ENCODE measurements around the gene MAN1C1.
"Not testable (repeated sequence)": the region's sequence is repeated elsewhere in the genome, so short reads cannot be mapped to it uniquely, and the experiment has no call there.

Gene MAN1C1

DNA sequence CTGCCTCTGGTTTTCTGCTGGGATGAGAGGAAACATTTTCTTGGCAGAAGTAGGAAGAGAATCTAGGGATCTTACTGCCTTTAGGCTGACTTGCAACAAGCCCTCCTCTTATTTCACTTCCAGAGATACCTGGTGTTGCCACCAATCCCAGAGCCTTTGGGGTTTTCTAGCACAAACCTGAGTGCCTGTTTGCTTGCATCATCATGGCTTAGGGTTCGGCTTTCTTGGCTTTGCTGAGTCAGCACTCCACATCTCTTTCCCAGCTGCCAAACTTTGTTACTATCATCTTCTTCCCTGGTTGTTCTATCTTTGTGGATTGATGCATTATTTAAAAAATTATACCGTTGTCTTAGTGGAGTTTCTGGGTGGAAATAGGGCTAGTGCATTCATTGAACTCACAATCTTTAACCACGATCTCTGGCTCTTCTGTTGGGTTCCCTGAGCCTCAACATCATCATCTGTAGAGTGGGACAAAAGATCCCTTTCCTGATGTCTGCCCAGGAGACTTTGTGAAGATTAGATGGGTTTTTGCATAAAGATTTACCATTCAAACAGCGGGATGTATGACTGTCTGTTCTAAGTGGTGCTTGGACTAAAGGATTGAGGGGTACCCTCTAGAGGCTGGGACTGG, 106.8 kb downstream of the MAN1C1 start:
- no peak for FAIRE-seq

DNA sequence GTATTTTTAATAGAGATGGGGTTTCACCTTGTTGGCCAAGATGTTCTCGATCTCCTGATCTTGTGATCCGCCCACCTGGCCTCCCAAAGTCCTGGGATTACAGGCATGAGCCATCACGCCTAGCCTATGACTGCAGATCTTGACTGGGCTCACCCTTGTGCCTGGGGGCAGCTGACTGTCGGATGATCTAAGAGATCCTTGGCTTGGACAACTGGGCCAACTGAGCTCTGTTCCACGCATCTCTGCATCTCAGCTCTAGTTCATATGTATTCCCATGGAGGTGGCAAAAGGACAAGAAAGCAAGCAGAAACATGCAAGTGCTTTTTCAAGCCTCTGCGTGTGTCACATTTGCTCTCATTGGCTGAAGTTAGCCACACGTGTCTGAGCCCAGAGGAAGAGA, 107.6 kb downstream of the MAN1C1 start:
- FAIRE-seq, result no peak

DNA sequence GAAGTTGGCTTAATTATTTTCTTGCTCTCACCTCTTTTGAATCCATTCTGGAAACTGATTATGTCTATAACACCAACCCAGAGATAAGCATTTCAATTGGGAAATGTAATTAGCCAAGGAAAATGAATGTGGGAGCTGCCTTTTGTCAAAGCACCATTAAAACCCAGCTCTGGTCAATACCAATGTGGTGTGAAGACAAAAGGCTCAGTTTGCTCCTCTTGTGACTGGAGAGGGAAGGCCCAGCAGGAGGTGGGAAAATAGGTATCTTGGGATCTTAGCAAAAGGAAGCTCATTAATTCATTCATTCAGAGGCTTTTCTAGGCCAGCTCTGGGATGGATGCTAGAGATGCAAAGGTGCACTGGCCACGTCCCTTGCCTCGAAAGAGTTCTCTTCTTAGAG, 108.4 kb downstream of the MAN1C1 start:
- no peak for FAIRE-seq

DNA sequence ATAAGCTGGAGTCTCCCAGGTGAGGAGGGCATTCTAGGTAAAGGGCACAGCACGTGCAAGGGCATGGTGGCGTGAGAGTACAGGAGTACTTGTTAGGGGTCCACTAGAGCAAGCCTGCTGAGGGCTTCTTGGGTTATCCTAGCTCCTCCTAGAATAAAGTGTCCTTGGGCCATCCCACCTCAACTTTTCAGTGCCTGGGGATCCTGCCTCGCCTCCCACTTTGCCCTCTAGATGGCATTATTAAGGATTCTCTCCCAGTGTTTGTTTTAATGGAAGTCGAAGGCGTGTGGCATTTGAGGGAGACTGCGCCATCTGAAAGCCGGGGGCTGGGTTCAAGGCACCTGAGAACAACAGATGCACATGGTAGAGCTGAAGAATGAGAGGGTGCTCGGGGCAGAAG, 108.9 kb downstream of the MAN1C1 start:
- no peak for FAIRE-seq

DNA sequence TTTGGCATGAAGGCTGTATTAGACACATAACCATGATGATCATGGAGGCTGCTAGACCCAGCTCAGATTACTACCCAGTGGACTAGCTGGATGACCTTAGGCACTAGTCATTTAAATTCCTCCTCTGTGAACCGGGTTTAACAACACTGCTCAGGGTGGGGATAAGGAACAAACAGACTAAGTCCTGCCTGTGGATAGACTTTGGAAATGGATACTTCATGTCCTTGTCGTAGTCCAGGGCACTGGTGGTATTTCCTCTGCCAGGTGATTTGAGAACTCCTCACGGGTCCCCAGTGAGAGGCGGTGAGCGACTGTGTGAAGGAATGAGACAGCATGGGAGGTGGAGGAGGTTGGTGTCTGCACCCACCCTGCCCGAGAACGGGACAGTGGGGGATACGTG, 110.5 kb downstream of the MAN1C1 start:
- FAIRE-seq, result no peak

DNA sequence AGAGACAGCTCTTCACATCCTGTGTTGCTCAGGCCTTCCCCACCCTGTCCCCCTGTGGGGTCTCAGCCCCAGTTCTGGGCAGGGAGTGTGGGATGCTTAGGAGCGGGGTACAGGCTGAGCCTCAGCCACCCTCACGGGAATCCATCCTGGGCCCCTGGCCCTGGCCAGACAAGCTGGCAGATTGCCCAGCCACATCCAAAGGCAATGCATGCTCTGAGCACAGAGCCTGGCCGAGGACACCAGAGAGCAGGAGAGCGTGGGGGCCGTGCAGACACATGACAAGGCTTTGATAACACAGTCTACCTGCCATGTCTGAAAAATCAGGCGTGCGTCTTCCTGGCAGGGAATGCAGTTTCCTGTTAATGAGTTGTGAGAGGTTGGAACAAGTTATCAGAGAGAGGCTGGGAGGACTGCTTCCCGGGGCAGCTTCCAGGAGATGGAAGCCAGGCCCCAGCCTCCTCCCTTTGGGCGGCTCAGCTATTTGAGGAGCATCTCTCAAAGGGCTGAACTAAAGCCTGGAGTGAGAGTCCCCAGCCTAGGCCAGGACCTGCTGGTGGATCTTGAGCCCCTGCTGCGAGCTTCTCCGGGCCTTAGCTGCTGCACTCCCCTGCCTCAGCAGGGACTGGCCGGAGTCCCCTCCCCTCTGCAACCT, 111.2 kb downstream of the MAN1C1 start:
- no peak for FAIRE-seq

DNA sequence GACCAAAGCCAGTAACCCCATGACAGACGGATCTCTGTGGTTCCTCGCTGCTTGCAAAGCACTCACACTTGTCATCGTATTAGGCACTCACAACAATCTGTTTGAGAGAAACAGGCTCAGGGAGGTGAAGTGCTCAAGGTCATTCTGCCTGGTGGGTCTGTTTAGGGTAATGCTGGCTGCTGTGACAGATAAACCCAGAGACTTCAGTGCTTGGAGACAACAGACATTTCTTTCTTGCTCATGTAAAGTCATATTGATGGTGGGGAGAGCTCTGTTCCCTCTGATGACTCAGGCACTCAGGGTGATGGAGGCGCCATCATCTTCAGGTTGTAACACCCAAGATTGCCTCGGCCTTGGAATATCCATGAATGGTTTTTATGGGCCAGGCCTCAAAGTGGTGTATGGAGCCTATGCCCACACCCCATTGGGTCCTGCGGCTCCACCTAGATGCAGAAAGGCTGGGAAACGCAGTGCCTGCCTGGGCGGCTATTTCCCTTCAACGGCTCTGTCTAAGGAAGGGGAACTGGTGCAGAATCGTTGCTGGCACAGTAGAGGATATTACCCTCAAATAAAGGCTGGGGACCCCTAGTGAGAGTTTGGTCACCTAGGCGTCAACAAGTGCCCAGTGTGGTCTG, 111.8 kb downstream of the MAN1C1 start:
- no peak for FAIRE-seq

DNA sequence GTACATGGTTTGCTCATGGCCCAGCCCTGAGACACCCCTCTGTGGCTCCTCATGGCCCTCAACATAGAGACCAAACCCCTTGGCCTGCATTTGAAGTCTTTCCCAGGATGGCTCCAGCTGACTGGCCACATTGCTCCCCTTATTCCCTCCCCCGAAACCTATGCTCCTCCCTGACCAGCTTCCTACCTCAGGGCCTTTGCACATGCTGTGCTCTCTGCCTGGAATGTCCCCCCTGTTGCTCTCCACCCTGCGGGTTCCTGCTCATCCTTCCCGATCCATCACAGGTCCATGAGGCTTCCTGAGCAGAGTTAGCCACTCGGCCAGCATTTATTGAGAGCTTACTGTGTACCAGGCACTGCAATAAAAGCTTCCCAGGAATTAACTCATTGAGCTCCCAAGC, 112.5 kb downstream of the MAN1C1 start:
- no peak for FAIRE-seq

DNA sequence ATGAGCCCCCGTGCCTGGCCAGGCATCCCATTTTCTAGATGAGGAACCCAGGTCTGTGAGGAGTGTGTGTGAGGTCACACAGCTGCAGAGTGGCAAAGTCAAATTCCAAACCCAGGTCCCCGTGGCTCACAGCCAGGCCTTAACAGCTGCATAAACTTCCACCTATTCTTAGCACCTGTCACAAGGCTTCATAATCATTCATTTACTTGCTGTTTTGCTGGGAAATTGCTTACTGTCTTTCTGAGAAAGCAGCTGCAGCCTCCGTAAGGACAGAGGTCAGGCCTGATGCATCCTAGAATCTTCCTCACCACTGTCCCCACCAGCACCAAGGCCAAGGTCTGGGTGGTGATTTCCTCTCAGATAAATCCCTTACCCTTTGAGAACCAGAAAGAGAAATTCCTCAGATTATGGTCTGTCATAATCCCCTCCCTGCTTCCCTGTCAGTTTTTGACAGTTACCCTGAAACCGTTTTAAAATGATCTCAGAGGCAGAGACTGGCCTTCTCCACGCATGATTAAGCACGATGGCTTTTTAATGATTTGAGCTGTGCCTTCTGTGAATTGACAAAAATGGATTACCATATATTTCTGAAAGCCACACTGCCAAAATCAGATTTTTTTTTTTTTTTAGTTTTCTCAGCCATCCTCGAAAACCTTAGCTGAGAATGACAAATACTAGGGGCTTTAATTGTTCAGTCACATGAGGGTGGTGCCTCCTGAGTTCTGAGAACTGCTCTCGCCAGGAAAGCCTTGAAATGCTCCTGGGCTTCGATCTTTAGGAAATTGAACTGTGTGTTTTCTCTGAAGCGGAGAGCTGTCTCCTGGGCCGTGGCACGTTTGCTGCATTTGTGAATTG, 113.4 kb downstream of the MAN1C1 start:
- no peak for FAIRE-seq

DNA sequence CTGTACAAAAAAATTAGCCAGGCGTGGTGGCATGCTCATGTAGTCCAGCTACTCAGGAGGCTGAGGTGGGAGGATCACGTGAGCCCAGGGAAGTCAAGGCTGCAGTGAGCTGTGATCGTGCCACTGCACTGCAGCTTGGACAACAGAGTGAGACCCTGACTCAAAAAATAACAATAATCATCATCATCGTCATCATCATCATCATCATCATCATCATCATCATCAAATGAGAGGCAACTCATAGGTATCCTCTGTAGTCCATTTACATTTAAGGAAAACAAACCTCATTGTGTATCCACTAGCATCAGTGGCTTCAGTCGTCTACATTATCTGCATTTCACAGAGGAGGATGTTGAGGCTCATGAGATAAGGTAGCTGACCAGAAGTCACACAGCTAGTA, 114.6 kb downstream of the MAN1C1 start:
- FAIRE-seq, result no peak

DNA sequence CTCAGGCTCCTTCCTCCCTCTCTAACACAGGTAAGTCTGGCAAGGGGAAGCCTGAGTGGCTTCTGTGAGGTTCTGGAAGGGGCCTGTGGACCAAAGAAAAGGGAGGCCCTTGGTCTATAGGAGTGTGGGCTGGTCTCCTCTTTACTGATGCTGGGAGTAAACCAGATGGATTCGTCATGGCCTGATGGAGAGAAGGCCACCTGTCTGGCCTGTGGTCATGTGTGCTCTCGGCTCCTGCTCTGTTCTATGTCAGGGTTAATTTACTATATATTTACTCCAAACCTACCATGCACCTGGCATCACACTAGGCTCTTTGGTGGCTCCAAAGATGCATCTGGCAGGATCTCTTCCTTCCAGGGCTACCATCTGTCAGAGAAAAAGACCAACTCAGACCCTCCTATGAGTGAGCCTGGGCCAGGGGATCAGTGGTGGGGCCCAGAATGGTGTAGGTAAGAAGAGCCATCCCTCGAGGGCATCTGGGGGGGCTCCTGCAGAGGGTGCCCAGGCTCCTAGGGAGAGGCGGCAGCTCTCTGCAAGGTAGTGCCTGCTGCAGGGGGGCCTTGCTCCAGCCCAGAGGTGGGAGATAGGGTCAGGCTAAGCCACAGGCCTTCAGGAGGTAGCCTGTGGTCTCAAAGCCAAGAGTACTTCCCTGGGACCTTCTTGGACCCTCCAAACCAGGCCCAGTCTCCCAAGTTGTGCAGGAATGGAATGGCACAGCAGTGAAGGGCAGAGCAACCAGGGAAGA, 115.2 kb downstream of the MAN1C1 start:
- FAIRE-seq, result no peak

DNA sequence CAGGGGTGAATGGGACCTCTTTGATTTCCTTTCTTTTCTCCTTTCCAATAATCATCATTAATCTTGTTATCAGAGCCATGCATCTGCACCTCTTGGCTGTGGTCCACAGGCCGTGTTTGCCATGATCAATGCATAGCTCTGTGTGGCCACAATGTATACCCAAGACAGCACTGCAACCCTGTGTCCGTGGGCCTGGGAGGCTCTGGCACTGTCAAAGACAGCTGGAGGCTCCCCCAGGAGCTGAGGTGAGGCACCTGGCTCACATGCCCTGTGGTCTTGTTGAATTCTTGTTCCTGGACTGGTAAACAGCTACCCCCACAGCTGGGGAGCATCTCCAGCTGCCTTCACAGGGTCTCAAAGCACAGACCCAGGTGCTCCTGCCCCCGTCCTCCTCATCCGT, 116.2 kb downstream of the MAN1C1 start:
- FAIRE-seq, result no peak

DNA sequence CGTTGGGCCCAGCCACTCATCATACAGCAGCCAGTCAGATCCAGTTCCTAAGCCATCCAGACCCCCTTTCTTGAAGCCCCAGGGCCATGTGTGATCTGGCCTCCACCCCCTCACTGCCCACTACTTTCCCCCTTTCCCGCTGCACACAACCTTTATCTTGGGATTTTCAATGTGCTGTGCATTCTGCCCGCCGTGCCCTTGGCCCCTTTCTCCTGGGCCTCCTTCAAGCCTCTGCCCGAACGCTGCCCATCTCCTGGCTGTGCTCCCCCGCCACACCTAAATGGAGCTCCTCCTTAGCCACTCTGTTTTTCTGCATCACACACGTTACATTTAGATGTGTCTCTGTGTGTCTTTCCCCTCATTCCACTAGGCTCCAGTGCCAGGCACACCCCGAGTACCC, 116.7 kb downstream of the MAN1C1 start:
- FAIRE-seq, result no peak

DNA sequence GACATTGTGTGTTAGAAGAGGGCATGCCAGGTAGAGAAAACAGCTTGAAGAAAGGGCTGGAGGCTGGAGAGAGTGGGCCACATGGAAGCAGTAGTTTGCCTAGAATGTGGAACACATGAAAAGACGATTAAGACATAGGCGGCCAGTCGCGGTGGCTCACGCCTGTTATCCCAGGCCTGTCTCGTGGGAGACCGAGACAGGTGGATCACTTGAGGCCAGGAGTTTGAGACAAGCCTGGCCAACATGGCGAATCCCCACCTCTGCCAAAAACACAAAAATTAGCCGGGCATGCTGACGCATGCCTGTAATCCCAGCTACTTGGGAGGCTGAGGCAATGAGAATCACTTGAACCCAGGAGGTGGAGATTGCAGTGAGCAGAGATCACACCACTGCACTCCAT, 118.4 kb downstream of the MAN1C1 start:
- not testable (repeated sequence) for FAIRE-seq

DNA sequence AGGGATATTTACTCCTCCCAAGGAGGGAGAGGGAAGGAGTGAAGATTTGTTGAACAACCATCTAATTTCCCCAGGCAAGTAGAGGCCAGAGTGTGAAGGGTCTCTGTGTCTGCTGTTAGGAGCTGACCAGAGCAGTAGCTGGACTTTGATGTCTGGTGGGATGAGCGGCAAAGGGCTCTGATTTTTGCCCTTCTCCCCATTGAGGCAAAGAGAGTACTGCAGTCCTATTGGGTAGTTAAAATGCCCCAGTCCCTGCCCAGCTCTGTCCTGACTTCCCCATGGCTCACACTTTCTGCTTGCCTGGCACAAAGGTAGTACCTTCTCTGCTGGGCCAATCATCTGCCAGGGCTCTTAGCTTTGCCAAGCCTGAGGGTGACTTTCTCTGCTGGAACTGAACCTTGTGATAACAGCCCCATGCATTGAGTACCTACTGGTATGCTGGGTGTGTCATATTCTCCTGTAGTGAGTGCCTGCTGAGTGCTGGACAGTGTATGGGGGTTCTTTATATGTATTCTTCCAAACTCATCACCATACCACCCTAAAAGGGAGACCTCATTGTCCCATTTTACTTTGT, 119.5 kb downstream of the MAN1C1 start:
- no peak for FAIRE-seq

DNA sequence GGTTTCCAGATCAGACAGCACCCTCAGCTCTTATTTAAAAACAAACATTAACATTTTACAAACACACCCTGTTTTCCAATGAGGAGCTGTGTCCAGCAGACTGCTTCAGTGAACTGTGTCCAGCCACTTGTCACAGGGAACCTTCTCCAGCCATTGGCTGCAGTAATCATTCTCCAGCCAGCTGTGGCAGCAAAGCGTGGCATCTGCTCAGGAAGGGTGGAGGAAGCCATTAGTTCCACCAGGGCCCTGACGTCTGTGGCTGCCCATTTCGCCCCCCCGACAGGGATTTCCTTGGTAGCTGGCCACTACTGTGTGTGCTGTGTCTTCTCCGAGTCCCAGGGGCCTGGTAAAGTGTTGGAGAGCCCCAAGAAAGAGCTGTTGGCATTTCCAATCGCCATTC, 120.5 kb downstream of the MAN1C1 start:
- FAIRE-seq, result no peak

DNA sequence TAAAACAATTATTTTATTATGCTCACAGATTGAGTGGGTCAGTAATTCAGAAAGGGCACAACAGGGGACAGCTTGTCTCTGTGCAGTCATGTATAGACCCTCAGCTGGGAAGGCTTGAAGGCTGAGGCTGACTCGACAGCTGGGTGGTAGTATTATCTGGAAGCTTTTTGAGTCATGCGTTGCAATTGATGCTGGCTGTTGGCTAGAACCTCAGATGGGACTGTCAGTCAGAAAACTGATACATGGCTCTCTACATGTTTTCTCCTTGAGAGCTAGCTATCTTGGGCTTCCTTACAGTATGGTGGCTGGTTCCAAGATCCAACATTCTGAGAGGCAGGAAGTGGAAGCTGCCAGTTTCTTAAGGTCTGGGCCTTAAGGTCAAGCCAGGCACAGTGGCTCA, 121.9 kb downstream of the MAN1C1 start:
- FAIRE-seq, result no peak

DNA sequence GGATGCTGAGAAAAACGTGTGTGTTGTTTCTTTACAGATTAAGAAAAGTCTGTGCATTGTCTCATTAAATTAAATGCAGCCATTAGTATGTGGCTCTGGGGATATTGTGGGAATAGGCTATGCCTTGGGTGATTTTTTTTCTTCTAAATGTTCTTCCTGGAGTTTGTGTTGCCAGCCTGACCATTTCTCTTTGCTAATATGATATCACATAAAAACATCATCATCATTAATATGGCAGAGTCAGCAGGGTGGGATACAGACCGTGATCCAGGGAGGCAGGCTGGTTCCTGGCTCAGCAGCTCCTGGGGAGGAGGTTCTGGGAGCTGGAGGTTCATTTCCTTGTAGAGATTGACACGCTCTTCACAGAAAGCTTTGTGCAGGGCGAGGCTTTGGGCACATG, 122.8 kb downstream of the MAN1C1 start:
- FAIRE-seq, result no peak

DNA sequence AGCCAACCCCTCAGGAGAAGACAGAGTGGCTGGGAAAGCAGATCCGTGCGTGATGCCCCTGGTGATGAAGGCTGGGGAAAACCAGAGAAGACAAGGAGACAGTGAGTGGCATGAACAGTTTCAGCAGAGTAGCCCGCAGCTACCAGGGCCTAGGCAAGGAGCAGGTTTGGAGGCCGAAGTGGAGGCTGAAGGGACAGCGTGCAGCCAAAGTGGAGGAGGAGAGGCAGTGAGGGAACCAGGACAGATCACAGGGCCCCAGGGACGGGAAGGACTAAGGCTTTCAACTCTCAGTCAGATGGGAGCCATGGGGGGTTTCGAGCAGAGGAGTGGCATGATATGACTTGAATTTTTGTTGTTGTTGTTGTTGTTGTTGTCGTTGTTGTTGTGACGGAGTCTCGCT, 123.5 kb downstream of the MAN1C1 start:
- FAIRE-seq, result no peak

DNA sequence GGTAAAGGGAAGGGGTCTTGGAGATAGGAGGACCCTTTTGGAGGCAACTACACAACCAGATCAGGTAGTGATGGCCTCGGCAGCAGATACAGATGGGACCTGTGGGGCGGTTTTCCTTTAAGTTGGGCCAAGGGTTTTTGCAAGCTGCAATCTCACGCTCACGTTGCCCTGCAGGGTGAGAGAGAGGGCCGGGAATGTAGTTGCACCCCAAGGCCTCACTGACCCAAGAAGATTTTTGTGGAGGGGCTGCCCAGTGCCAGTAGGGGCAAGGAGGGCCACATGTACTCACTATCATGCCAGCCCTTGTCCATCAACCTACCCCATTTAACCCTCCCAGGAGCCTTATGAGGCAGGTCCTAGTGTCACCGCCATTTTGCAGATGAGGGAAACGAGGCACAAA, 125.7 kb downstream of the MAN1C1 start:
- no peak for FAIRE-seq

DNA sequence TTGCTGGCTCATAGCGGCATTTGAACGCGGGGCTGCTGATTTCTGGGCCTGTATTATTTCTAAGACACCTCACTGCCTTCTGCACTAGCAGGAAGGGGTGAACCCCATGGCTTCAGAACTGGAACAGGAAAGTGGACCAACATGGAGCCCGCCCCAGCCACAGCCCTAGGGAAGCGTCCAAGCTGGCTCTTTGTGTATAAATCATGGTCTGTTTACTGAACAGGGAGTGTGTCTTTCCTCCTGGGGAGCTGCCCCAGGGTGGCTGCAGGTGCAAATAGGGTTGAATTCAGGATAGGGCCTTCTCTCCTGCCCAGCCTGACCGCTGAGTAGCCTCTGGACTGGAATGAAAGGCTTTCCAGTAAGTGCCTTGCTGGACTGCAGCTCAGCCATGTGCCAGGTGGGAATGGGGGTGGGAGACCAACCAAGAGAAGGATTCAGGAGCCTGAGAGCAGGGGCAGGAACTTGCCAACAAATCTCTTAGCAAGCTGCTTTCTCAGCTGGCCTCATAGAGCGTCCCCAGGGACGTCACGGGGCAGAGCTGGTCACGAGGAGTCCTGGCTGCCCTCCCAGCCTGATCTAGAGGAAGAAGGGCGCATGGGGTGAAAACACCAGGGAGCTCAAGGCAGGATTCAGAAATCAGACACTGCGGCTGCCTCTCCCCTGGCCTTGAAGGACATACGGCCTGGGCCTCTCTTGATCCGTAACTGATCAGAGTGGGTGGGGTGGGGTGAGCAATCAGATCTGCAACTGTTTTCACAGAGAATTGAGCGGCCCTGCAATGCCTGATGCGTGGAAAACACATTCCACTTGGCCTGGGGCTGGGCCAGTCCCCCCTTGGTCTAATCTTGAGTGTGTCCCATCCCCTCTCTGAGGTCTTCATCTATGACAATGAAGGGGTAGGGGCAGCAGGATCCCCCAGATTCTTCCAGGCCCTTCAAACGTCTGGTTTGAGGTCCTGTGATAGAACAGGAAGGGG, 126.9 kb downstream of the MAN1C1 start:
- no peak for FAIRE-seq

Measured in G401.6 (cell line).